BJ (cell line): ENCODE results near the gene CATSPERD. TPM values are rescaled to one million over a fixed set of nuclear protein-coding genes. Genes with fewer than 3 reads are reported as not detected.

Experiments used
- CTCF ChIA-PET: fragments of 350-600 bp; formaldehyde crosslinking; extraction: SDS; loops from one replicate; lab custom pipeline; 2021; ENCODE audit warnings: antibody characterized with exemption, inconsistent platforms; lab: Yijun Ruan, JAX
- POLR2A ChIA-PET: fragments of 300-600 bp; sonication (Branson Sonifier 250); formaldehyde crosslinking; extraction: SDS; loops from one replicate; lab custom pipeline; 2021; ENCODE audit warnings: antibody characterized with exemption; lab: Charles Lee
- DNase-seq: peaks from one replicate; pipeline ENCODE4 v3.0.0-alpha.2; 2011; ENCODE audit warnings: low read depth
- H3K27me3 ChIP-seq: 2 replicates; pipeline ENCODE4 v1.6.0; 2011; ENCODE audit warnings: low read length; ENCODE audit not compliant: control insufficient read depth, insufficient read depth
- H3K36me3 ChIP-seq: 2 replicates; pipeline ENCODE4 v1.5.1; 2011; ENCODE audit warnings: low read length; ENCODE audit not compliant: control insufficient read depth, insufficient read depth
- H3K4me3 ChIP-seq: 2 replicates; pipeline ENCODE4 v1.5.1; 2011; ENCODE audit warnings: low read depth, mild to moderate bottlenecking, control low read depth, low read length
- polyA plus RNA-seq: library from polyadenylated mRNA; depleted of rRNA; stranded (reverse); fragments of >200 nt; gene quantifications from 2 replicates; pipeline ENCODE4 v1.2.3, GENCODE V29; 2011
- TF ChIP-seq, protein P1 (sequence below): IDR thresholded peaks from 2 replicates; pipeline ENCODE4 v1.5.1; 2011; ENCODE audit warnings: low read depth, mild to moderate bottlenecking, control low read depth, inconsistent platforms, low read length, moderate library complexity; ENCODE audit not compliant: insufficient read depth

The CATSPERD gene
- polyA plus RNA-seq, 1 experiment: not detected

DNA sequence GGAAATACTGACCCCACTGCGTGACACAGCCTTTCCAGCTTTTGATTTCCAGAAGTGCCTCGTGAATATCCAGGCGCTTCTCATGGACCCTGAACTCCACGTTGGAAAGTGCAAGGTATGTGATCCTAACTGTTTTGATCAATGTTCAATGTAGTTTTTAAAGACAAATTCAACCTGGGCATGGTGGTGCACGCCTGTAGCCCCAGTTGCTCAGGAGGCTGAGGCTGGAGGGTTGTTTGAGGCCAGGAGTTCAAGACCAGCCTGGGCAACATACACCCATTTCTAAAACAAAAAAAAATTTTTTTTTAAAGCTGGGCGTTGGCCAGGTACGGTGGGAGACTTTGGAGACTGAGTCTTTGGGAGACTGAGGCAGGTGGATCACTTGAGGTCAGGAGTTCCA is 31.3 kb downstream of the CATSPERD start:
- ChIA-PET CTCF (interaction anchor here (0.6 kb wide), 1 partner anchor 525 kb away, joined by 3 read pairs; no protein-coding TSS in a partner anchor), POLR2A (no interaction called here)
- no peak for DNase-seq
- H3K36me3 ChIP-seq: no peaks in the 10 kb centered on the region
- no peak overlapping the region for H3K4me3 ChIP-seq
- TF ChIP-seq, protein P1, sequence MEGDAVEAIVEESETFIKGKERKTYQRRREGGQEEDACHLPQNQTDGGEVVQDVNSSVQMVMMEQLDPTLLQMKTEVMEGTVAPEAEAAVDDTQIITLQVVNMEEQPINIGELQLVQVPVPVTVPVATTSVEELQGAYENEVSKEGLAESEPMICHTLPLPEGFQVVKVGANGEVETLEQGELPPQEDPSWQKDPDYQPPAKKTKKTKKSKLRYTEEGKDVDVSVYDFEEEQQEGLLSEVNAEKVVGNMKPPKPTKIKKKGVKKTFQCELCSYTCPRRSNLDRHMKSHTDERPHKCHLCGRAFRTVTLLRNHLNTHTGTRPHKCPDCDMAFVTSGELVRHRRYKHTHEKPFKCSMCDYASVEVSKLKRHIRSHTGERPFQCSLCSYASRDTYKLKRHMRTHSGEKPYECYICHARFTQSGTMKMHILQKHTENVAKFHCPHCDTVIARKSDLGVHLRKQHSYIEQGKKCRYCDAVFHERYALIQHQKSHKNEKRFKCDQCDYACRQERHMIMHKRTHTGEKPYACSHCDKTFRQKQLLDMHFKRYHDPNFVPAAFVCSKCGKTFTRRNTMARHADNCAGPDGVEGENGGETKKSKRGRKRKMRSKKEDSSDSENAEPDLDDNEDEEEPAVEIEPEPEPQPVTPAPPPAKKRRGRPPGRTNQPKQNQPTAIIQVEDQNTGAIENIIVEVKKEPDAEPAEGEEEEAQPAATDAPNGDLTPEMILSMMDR: no peak
- H3K27me3 ChIP-seq: no peaks in the 10 kb centered on the region

DNA sequence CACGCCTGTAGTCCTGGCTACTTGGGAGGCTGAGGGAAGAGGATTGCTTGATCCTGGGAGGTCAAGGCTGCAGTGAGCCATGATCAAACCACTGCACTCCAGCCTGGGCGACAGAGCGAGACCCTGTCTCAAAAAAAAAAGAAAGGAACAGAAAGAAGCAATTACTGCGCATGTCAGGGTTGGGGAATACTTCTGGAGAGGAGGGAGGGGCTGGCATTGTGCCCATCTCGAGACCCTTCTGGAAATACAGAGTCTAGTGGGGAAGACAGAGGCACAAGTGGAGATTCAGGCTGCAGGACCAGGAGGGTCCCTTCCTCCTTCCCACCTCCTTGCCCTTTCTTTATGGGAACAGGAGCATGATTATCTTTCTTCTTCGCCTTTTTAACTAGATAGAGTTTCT is 33.3 kb downstream of the CATSPERD start:
- CTCF ChIA-PET: no interaction called here
- no peak overlapping the region for H3K4me3 ChIP-seq

DNA sequence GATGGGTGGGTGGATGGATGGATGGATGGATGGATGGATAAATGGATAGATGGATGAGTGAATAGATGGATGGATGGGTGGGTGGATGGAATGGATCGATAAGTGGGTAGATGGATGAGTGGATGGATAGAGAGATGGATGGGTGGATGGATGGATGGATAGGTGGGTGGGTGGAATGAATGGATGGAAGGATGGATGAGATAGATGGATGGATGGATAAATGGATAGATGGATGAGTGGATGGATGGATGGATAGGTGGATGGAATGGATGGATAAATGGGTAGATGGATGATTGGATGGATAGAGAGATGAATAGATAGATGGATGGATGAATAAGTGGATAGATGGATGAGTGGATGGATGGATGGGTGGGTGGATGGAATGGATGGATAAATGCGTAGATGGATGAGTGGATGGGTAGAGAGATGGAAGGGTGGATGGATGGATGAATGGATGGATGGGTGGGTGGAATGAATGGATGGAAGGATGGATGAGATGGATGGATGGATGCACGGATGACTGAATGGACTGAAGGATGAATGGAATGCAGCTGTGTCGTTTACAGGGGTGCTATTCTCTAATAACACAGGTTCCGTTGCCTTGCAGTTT is 42.3 kb downstream of the CATSPERD start:
- POLR2A ChIA-PET: no interaction called here
- TF ChIP-seq, protein P1: no peak

More for the DNA sequence above, 33.3 kb downstream of the CATSPERD start:
- TF ChIP-seq, protein P1: no peak
- H3K27me3 ChIP-seq: no peaks in the 10 kb centered on the region
- no peaks in the 10 kb centered on the region for H3K36me3 ChIP-seq
- DNase-seq: no peak
- POLR2A ChIA-PET: no interaction called here

GRCh38 chr19:5765220-5765619 is 44.8 kb downstream of the CATSPERD start:
- no peaks in the 10 kb centered on the region for H3K27me3 ChIP-seq
- ChIA-PET CTCF (interaction anchor here (0.6 kb wide), 1 partner anchor 27 kb away, joined by 4 read pairs; no protein-coding TSS in a partner anchor), POLR2A (no interaction called here)
- no peak overlapping the region for H3K4me3 ChIP-seq
- TF ChIP-seq, protein P1: no peak
- no peaks in the 10 kb centered on the region for H3K36me3 ChIP-seq
- DNase-seq: no peak

More for the DNA sequence above, 42.3 kb downstream of the CATSPERD start:
- CTCF ChIA-PET: no interaction called here
- Histone ChIP-seq H3K27me3 (no peaks in the 10 kb centered on the region), H3K4me3 (no peak overlapping the region), H3K36me3 (no peaks in the 10 kb centered on the region)
- no peak for DNase-seq

DNA sequence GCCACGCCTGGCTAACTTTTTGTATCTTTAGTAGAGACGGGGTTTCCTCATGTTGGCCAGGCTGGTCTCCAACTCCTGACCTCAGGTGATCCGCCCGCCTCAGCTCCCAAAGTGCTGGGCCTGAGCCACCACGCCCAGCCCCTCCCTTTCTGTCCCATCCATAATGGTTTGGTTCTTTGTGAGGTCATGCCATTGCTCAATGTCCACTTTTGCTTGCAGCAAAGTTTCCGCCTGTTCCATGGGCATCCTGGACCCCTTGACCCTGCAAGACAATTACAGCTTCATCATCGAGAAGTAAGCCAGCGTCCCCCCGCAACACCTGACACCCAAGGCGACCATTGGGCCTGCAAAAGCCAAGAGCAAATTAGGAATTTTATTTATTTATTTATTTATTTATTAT is 47.5 kb downstream of the CATSPERD start:
- no peaks in the 10 kb centered on the region for H3K36me3 ChIP-seq
- ChIA-PET POLR2A (no interaction called here), CTCF (interaction anchor here (0.7 to 1.2 kb wide), 2 partner anchors 36 to 74 kb away, joined by 4 read pairs; no protein-coding TSS in a partner anchor)
- no peak for DNase-seq
- H3K4me3 ChIP-seq: no peak overlapping the region
- TF ChIP-seq, protein P1: no peak
- no peaks in the 10 kb centered on the region for H3K27me3 ChIP-seq
